Smooth muscle cell of the pulmonary artery (primary cell): ENCODE measurements around the gene C9orf85. TPM values are rescaled to one million over a fixed set of nuclear protein-coding genes. Genes with fewer than 3 reads are reported as not detected.

Source experiments
- total RNA-seq: library from RNA; depleted of rRNA; stranded (reverse); fragments of >200 nt; gene quantifications from 2 replicates; pipeline ENCODE4 v1.2.3, GENCODE V29; 2014

C9orf85 gene
- 11.6 and 12.0 TPM in 2 replicates for total RNA-seq

GRCh38 chr9:71911061-71911907 is at the start of gene C9orf85, which contains the start of gene ABHD17B:
Gene C9orf85 (plus strand): TSS chr9:71911639. CDS start chr9:71911735, 96 bp downstream.
Gene ABHD17B (minus strand): TSS chr9:71911193. CDS start chr9:71875080, 36,113 bp downstream.

Other genes starting within 250 kb of the C9orf85 start
- 53.4 and 106 TPM in 2 replicates for gene CEMIP2, start 143.1 kb upstream of the C9orf85 start, total RNA-seq
- gene ABHD17B, start 446 bp upstream of the C9orf85 start, total RNA-seq: 19.1 and 23.2 TPM in 2 replicates
- not detected in 2 replicates for gene C9orf57, start 149.0 kb downstream of the C9orf85 start, total RNA-seq
- 0.13 TPM in 1 of 2 replicates, not detected in the other for gene GDA, start 237.8 kb downstream of the C9orf85 start, total RNA-seq